ENCODE results near the gene MECP2.

MECP2 gene

DNA sequence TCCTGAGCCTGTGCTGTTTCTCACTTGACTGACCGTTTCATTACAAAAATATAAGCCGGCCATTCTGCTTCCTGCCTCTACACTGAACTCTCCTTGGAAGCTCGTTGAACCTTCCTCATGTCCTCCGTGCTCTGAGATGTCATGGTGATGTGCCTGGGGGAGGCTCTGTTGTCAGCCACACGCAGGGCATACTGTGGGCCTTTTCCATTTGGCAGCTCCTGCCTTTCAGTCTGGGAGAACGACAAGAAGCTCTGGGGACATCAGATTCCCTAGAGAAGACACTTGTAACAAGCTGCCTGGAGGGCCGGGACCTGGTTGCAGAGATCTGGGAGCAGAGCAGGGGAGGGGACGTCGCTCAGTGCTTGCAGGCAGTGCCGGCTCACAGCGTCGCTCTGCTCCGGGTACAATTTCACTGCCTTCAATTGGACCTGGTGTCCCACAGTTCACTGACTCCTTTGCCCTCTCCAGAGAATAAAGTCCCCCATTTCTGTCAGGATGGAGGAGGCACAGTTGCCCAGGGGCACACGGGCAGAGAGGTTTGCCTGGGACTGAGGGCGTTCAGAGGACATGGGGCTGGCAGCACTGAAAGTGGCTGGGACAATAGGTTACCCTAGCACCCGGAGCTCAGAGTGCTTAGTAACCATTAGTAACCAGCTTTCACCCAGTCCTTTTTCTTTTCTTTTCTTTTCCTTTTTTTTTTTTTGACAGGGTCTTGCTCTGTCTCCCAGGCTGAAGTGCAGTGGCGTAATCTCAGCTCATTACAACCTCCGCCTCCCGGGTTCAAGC is 19.1 kb upstream of the MECP2 start:
- no peak overlapping the region for H3K27ac ChIP-seq
- no peak overlapping the region for H3K4me3 ChIP-seq

DNA sequence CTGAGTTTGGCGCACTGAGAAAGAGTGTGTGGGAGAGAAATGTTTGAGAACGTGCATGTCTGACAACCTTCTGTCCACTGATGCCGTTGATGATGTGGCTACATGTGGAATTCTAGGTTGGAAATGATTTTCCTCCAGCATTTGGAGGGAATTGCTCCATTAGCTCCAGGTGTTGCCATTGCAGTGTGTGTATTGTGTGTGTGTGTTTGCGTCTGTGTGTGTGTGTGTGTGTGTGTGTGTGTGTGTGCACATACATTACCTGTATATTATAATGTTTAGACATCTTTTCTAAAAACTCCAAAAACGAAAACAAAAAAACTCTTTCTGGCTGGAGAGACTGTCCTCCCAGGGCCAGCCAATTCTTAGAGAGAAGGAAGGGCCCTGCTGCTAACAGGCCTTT is 18.2 kb upstream of the MECP2 start:
- H3K4me3 ChIP-seq, result no peak overlapping the region
- H3K27ac ChIP-seq, result no peak overlapping the region

GRCh38 chrX:154115071-154115470 is 17.6 kb upstream of the MECP2 start:
- Histone ChIP-seq H3K4me3 (no peak overlapping the region), H3K27ac (no peak overlapping the region)

DNA sequence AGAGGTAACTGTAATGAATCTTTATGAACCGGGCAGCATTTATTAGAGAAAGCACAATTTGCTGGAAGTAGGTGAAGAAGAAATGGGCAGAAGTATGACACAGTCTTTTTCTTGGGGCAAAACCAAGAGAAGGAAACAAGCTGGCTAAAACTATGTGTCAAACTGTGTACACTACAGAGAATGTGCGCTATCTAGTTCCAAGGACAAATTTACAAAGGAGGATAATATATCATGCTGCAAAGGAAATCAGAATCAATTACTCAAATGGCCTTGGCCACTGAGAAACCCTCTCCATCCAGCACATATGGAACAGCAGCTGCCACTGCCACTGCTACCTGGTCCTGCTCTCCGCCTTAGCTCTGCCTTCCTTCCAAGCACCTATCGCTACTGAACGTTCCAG is 17.1 kb upstream of the MECP2 start:
- H3K27ac ChIP-seq, result no peak overlapping the region
- H3K4me3 ChIP-seq, result no peak overlapping the region

DNA sequence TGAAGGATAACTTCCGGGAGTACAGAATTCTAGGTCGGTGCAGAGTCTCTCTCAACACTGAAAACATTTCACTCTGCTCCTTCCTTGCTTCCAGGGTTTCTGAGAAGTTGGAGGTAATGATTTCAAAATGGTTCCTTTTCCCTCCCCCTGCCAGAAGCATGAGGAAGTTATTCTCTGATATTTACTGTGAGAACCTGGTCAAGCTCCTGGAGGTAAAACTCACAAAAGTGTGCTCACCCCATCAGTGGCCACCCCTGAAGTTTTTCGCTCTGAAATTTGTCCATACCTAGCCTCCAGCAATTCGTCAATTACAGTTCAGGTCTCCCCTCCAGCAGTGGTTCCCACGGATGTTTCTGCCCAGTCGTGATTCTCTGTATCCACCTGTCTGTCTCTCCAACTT is 16.2 kb upstream of the MECP2 start:
- Histone ChIP-seq H3K4me3 (no peak overlapping the region), H3K27ac (no peak overlapping the region)

- Histone ChIP-seq H3K4me3 (no peak overlapping the region), H3K27ac (peak overlapping the region in 1 of 21 experiments; percentile 46)
These were observed 1.0 kb upstream of the MECP2 start for GRCh38 chrX:154098551-154098950.

DNA sequence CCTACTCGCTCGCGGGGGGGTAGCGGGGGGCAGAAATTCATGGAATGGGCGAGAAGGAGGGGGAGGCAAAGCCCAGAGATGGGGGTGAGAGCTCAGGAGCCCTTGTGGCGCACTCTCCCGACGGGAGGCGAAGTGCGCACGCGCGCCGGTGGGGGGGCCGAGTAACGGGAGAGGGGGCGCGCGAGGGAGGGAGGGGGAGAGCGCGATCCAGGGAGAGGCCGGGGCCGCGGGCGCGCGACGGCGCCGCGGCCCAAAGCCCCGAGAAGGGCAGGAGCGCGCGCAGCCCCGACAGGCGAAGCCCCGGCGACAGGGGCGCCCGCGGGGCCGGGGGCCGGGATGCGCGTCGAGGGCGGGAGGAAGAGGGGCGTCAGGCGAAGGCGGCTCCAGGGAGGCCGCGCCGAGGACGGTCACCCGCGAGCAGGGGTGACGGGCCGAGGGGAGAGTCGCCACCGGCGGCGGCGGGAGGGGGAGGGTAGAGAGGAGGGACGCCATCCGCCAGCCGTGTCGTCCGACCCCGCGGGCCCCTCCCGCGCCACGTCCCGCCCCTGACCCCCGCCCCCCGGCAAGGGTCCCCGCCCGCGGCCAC is 421 bp downstream of the MECP2 start:
- H3K27ac ChIP-seq, result peak overlapping the region; percentile 85 to 98 (median 93)
- H3K4me3 ChIP-seq, result peak overlapping the region; percentile 60 to 84 (median 76)

DNA sequence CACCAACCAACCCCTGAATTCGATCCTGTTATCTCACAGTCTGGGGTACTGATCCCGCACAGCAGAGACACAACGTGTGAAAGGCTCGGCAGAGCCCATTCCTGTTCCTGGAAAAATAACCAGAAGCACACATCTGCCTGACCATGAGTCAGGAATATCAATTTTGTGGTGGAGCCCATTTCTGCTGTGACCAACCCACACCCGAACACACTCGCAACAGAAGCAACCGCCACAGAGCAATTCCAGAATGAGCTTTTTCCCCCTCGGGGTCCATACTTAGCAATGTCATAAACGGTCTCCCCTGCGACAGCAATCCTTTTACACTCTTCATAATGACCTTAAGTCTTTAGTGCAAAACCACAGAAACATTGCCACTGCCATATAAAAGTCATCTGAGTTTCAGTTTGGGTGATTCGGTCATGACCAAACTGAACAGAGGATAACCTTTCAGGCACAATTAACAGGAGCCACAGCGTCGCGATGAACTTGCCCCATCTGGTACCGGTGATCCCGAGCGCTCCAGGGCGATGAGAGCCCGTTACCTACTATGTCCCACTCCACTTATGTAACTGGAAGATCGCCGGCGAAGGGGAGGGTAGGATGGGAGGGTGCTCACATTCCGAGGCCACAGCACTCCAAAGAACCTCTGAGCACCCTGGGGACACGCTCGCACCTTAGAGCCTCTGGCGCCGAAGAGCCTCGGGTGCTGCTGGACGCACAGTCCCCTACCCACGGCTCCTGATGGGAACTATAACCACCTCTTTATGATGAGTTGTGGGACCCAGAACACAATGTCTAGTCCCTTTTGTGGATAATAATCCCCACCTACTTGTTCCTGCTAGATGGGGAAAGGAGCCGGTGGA is 1.1 kb downstream of the MECP2 start:
- Histone ChIP-seq H3K27ac (peak overlapping the region in 18 of 21 experiments; percentile 85 to 98 (median 93)), H3K4me3 (peak overlapping the region; percentile 60 to 84 (median 76))

GRCh38 chrX:154094833-154095232 is 2.7 kb downstream of the MECP2 start:
- peak overlapping the region in 1 of 21 experiments; percentile 4 for H3K27ac ChIP-seq
- H3K4me3 ChIP-seq, result peak overlapping the region in 1 of 7 experiments; percentile 3

GRCh38 chrX:154093965-154094364 is 3.6 kb downstream of the MECP2 start:
- H3K4me3 ChIP-seq, result no peak overlapping the region
- H3K27ac ChIP-seq, result no peak overlapping the region

- Histone ChIP-seq H3K4me3 (no peak overlapping the region), H3K27ac (no peak overlapping the region)
These were observed 5.1 kb downstream of the MECP2 start for GRCh38 chrX:154092371-154092770.

DNA sequence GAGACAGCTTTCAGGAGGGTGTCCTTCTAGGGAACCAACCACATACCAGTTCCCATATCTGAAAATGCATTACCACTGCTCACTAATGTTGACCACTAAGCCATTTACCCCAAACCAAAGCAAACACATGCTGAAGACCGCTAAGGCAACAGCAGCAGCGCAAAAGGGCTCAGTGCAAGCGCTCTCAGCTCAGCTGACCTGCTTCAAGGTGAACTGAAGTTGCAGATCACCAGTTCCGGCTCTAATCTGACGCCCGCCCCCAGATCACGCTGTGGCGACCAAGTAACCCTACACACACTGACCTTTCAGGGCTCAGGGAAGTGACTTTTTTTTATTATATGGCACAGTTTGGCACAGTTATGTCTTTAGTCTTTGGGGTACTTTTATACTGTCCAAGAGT is 5.8 kb downstream of the MECP2 start:
- Histone ChIP-seq H3K4me3 (no peak overlapping the region), H3K27ac (no peak overlapping the region)

DNA sequence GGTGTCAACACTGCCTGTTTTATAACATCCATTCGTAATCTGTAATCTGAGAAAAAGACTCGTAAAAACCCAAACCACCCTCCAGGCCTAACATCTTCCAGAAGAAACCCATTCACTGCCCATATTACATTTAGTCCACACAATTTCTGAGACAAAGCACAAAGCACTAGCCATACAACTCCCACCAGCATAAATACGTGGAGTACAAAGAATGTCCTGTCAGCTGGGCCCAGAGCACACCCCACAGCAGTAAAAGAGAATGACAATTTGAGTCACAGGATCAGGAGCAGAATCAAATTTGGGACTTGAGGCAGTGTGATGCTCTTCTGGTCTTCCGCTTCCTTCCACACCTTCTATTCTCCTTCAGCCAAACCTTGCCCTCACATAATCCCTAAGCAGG is 6.8 kb downstream of the MECP2 start:
- Histone ChIP-seq H3K4me3 (no peak overlapping the region), H3K27ac (no peak overlapping the region)

DNA sequence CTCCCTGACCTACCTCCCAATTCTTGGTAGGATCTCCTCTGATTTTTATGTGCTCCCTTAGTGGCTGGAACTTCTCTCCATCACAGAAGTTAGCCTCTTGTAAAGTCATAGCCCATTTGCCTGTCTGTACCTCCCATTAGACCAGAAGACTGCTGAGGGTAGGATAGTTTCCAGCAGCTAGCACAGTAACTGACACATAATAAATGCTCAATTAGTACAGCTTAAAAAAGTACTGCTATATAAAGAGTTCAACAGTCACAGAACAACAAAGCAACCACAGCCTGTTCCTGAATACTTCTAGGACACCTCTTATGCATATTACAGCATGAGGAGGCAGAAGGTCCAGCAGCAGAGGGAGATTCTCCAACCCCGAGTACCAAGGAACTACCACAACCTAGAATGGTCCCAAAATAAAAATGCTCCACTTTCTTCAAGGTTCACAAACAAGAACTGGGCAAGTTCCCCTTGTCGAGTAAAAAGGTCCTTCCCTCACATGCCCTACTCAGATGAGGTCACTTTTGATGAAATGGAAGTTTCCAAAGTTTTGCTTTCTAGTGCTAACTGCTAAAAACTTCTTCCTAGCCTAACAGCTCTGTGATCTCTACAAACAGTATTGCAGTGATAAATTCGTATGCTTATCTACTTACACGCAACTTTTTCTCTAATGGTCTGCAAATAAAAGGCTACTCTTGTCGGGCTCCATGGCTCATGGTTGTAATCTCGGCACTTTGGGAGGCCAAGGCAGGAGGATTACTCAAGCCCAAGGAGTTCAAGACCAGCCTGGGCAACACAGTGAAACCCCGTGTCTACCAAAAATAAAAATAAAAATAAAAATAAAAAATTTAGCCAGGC is 12.8 kb downstream of the MECP2 start:
- no peak overlapping the region for H3K27ac ChIP-seq
- H3K4me3 ChIP-seq, result no peak overlapping the region

DNA sequence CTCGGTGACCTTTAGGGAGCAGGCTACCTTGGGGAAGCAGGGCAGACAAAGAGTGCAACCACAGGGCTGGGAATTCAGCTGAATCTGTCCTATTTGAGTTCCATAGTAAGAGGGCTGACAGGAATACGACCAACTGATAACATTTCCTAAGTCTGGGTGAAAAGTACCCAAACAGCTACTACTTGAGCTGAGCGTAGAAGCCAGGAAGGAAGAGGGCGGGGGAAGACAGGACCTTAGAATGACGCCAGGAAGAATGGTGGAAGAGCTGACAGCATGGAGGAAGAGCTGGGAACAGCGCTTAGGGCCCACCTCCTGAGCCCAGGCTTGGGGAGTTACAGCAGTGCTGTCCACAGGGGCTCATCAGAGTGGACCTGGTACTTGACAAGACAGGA is 14.4 kb downstream of the MECP2 start:
- H3K27ac ChIP-seq, result peak overlapping the region in 3 of 21 experiments; percentile 14 to 50 (median 21)
- no peak overlapping the region for H3K4me3 ChIP-seq

DNA sequence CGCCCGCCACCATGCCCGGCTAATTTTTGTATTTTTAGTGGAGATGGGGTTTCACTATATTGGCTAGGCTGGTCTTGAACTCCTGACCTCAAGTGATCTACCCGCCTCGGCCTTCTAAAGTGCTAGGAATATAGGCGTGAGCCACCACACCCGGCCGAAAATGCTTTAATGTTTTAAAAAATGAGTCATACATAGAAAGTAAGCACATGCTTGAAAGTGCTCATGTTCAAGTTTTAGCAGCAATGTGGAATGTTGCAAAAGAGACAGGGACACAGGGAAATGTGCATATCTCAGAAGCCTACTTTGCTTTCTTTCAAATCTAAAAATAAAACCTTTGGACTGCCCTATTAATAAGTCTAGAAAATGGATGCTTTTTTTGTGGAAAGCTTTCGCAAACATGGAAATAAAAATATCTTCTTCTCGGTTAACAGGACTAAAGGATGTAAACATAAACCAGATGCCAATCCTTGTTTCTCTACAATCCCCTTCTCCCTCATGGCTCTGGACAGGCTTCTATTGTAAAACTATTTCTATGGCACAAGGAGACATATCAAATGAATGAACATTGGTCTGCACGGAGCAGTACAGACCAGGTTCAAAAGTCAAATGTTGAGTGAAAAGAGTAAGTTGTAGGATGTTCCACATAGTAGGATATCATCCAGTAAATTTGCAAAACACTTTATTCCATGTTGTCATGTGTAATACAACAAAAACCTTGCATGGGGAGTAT is 15.0 kb downstream of the MECP2 start:
- Histone ChIP-seq H3K4me3 (no peak overlapping the region), H3K27ac (peak overlapping the region in 3 of 21 experiments; percentile 10 to 50 (median 38))

DNA sequence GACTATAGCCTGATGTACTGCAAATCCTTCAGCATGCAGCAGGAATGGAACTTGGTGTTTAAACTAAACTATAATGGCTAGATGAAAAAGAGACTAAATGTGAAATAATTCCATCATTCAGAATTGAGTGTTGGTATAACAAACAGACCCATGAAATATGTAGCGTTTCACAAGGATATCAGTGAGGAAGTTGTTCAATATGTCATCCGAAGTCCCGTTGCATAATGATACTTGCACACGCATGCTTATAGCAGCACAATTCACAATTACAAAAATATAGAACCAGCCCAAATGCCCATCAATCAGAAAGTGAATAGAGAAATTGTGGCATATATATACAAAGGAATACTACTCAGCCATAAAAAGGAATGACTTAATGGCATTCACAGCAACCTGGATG is 20.4 kb downstream of the MECP2 start:
- no peak overlapping the region for H3K4me3 ChIP-seq
- no peak overlapping the region for H3K27ac ChIP-seq

GRCh38 chrX:154074199-154074598 is 23.3 kb downstream of the MECP2 start:
- H3K4me3 ChIP-seq, result no peak overlapping the region
- no peak overlapping the region for H3K27ac ChIP-seq

GRCh38 chrX:154072192-154072591 is 25.3 kb downstream of the MECP2 start:
- Histone ChIP-seq H3K4me3 (no peak overlapping the region), H3K27ac (no peak overlapping the region)

All from skin epidermis (tissue), 12 donors.